Right lobe of liver (tissue), 6 donors: Measurements from ENCODE around the gene ZDHHC3. TPM values are rescaled to one million over a fixed set of nuclear protein-coding genes. Genes with fewer than 3 reads are reported as not detected.

ENCODE experiments used
- ATAC-seq, 4 donors: fragments of 200-7000 bp; cut with Tn5 transposase; one replicate each; pipeline ENCODE4 v1.9.1; 2020; ENCODE audit warnings: mild to moderate bottlenecking in 4 of 4, moderate library complexity in 4 of 4
- DNase-seq, 3 donors: peaks; one replicate each; pipeline ENCODE4 v3.0.0-alpha.2; 2020
- H3K27ac ChIP-seq, 3 donors: fragments of 200-600 bp; one replicate each; pipeline ENCODE4 v1.8.0; 2022
- H3K27me3 ChIP-seq, 2 donors: fragments of 200-600 bp; one replicate each; pipeline ENCODE4 v1.8.0; 2022
- H3K36me3 ChIP-seq, 4 donors: fragments of 200-600 bp; sonication (generic) in 1 of 4; one replicate each; pipeline versions ENCODE4 v1.5.1 to v1.8.0; 2017 to 2022; ENCODE audit warnings: control low read depth in 1 of 4
- H3K4me1 ChIP-seq, 4 donors: fragments of 200-600 bp; sonication (generic) in 1 of 4; one replicate each; pipeline versions ENCODE4 v1.5.1 to v1.8.0; 2017 to 2022; ENCODE audit warnings: control low read depth in 1 of 4
- H3K4me3 ChIP-seq, 3 donors: fragments of 200-600 bp; one replicate each; pipeline ENCODE4 v1.8.0; 2022
- H3K9me3 ChIP-seq, 4 donors: fragments of 200-600 bp; sonication (generic) in 1 of 4; one replicate each; pipeline versions ENCODE4 v1.5.1 to v1.8.0; 2017 to 2022; ENCODE audit warnings: control low read depth in 1 of 4
- CTCF ChIP-seq, 4 donors: fragments of 200-600 bp in 3 of 4; fragments of 450-650 bp in 1 of 4; IDR thresholded peaks; one replicate each; pipeline versions ENCODE4 v1.5.1 to v1.8.0; 2016 to 2022; ENCODE audit warnings: antibody characterized with exemption in 4 of 4, mild to moderate bottlenecking in 2 of 4
- POLR2A ChIP-seq: fragments of 450-650 bp; IDR thresholded peaks from one replicate; pipeline ENCODE4 v1.6.1; 2017; ENCODE audit warnings: antibody characterized with exemption, mild to moderate bottlenecking
- WGBS: methylation state at CpG from one replicate; pipeline ENCODE4 v1.1.6; 2018; ENCODE audit warnings: low coverage, low lambda C conversion rate; ENCODE audit not compliant: insufficient coverage; ENCODE audit errors: missing lambda C conversion rate; 5-methylcytosine and 5-hydroxymethylcytosine counted together
- intact Hi-C, 2 donors: fragments of 100-400 bp; cut with DNase I; formaldehyde crosslinking; loops; one replicate each; pipeline versions ENCODE4 v1.11.2 to v1.14.1; 2022
- total RNA-seq, 6 experiments: library from RNA; depleted of rRNA in 2 of 6; stranded (reverse); fragments of >200 nt in 2 of 6; fragmentation: NEBNext Ultra II Directional in 3 of 6; extraction: Animal tissue kit (Norgen Biotek cat#: 25700) in 3 of 6; gene quantifications; one replicate each; pipeline versions ENCODE4 v1.1.0 to v1.2.4, GENCODE V29; 2016 to 2023
- donor health status: DM: no; HTN: yes; CAD: no.
- donor health status: DM: no; HTN: no; CAD: no.
- donor health status: DM: no; HTN: no; CAD: no.
- donor health status: DM: no; HTN: yes; CAD: no.
- donor health status: DM: no; HTN: yes; CAD: no.

The ZDHHC3 gene
- total RNA-seq, 6 experiments from 2014 or later: 27.5 to 36.7 (median 32.0) TPM

DNA sequence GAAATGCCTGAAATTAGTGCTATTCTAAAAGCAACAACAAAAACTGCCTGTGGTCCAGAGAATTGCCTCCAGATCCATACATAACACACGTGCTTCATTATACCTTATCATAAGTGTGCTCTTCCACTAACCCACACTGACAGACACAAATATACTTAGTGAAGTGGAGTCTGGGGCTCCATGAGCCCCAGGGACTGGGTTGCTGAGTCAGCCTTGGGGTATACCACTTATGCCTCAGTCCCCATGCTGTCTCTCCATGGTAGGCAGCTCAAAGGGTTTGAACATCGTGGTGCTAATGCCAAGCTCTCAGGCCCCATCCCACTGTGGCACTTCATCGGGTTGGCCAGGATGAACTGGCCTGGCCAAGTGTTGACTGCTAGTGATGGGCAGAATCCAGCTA is 10.8 kb downstream of the ZDHHC3 start:
- Histone ChIP-seq H3K27me3 (no peaks in the 10 kb centered on the region), H3K9me3 (no peaks in the 10 kb centered on the region), H3K4me1 (no peaks in the 10 kb centered on the region), H3K36me3 (no peaks in the 10 kb centered on the region), H3K27ac (no peak overlapping the region), H3K4me3 (no peak overlapping the region)
- ATAC-seq (no peak), DNase-seq (no peak)
- WGBS: 80% methylated on average over 1 of the region's 3 CpGs
- intact Hi-C loops: no loop called here
- TF ChIP-seq POLR2A (no peak), CTCF (IDR thresholded peaks at IDR 0.05) (no peak)

GRCh38 chr3:44963571-44964325 is 12.2 kb downstream of the ZDHHC3 start:
- H3K36me3 ChIP-seq: peaks cover 0 to 5% (median 0%) of the 10 kb centered on the region in 4 donors
- DNase-seq (no peak), ATAC-seq (no peak)

GRCh38 chr3:44962621-44963393 is 13.2 kb downstream of the ZDHHC3 start:
- 90% methylated on average over 4 of the region's 6 CpGs for WGBS

More at GRCh38 chr3:44963571-44964325, 12.2 kb downstream of the ZDHHC3 start:
- 76% methylated on average over 3 of the region's 4 CpGs for WGBS
- no peak overlapping the region for H3K4me3 ChIP-seq
- no peaks in the 10 kb centered on the region for H3K4me1 ChIP-seq
- intact Hi-C loops: no loop called here
- H3K9me3 ChIP-seq: no peaks in the 10 kb centered on the region
- H3K27me3 ChIP-seq: no peaks in the 10 kb centered on the region
- TF ChIP-seq CTCF (IDR thresholded peaks at IDR 0.05): no peak
- TF ChIP-seq POLR2A: no peak
- H3K27ac ChIP-seq: no peak overlapping the region

GRCh38 chr3:44961888-44962287 is 14.1 kb downstream of the ZDHHC3 start:
- no peak overlapping the region for H3K4me3 ChIP-seq
- 74% methylated on average over 3 of the region's 3 CpGs for whole genome bisulfite sequencing
- no peaks in the 10 kb centered on the region for H3K27me3 ChIP-seq
- no peak overlapping the region for H3K27ac ChIP-seq
- intact Hi-C loops: no loop called here
- no peak for ATAC-seq
- peaks cover 0 to 13% (median 0%) of the 10 kb centered on the region in 4 donors for H3K36me3 ChIP-seq
- TF ChIP-seq CTCF (IDR thresholded peaks at IDR 0.05): no peak
- no peak for TF ChIP-seq POLR2A
- DNase-seq: no peak
- H3K4me1 ChIP-seq: no peaks in the 10 kb centered on the region
- no peaks in the 10 kb centered on the region for H3K9me3 ChIP-seq

More at GRCh38 chr3:44962621-44963393, 13.2 kb downstream of the ZDHHC3 start:
- H3K9me3 ChIP-seq: no peaks in the 10 kb centered on the region
- TF ChIP-seq CTCF (IDR thresholded peaks at IDR 0.05): no peak
- no peak for TF ChIP-seq POLR2A
- no peaks in the 10 kb centered on the region for H3K27me3 ChIP-seq
- intact Hi-C loops: no loop called here
- no peak overlapping the region for H3K27ac ChIP-seq
- ATAC-seq: no peak
- H3K4me1 ChIP-seq: no peaks in the 10 kb centered on the region
- no peak overlapping the region for H3K4me3 ChIP-seq
- no peak for DNase-seq
- H3K36me3 ChIP-seq: peaks cover 0 to 13% (median 0%) of the 10 kb centered on the region in 4 donors
